HG03442 (cell line): ENCODE measurements around the gene C2CD4C.
"Not testable (repeated sequence)": the region's sequence is repeated elsewhere in the genome, so short reads cannot be mapped to it uniquely, and the experiment has no call there.

Experiments used
- ATAC-seq: cut with Tn5 transposase; IDR thresholded peaks from one replicate; pipeline ENCODE4 v1.9.1; 2021; ENCODE audit warnings: mild to moderate bottlenecking, moderate library complexity; ENCODE audit not compliant: unreplicated experiment

The C2CD4C gene

DNA sequence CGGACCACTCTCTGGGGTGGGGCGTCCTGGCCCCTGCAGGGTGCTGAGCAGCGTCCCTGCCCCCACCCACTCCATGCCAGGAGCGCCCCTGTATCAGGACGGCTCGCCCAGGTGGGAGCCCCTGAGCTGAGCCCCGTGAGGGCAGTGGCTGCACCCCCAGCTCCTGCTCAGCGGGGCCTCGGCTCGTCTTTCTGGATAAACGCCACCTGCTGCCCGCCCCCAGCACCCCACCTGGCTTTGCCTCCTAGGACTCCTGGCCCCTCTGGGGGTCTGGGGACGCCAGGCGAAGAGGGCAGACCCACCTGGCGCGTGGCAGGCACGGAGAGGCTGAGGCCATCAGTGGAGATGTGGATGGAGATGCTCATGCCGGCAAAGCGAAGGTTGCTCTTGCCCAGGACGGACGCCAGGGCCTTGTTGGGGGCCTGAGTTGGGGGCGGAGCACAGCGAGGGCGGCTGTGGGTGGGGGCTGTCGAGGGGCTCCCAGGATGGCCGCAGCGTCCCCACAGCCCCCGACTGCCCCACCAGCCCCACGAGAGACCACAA, 29.5 kb upstream of the C2CD4C start:
- no peak for ATAC-seq

DNA sequence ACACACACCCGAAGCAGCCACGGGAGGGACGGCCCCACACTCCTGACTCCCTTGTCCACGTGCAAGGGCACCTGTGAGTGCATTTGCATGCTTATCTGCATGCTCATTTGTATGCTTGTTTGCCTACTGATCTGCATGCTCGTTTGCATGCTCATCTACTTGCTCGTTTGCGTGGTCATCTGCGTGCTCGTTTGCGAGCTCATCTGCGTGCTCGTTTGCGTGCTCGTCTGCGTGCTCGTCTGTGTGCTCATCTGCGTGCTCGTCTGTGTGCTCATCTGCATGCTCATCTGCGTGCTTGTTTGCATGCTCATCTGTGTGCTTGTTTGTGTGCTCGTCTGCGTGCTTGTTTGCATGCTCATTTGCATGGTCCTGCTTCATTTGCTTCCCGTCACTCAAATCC, 28.1 kb upstream of the C2CD4C start:
- ATAC-seq: no peak

DNA sequence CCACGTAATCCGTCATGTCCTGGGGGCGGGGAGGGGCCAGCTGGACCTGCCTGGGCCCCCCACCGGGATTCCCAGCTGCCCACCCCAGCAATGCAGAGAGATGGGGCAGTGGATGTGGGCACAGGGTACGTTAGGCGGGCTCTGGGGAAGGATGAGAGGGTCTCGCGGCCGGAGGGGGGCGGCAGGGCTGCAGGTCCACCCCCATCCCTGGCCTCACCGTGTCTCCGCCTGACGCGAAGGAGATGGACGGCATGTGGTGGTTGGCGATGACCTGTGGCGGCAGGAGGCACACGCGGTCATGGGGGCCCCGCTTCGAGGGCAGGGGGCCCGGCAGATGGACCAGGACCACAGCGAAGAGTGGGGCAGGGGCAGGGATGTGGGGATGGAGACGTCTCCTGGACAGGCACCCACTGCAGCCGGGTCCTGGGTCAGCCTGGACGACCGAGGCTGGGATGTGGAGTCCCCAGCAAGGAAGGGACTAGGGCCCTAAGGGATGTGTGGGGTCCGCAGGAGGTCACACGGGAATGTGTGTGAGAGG, 27.5 kb upstream of the C2CD4C start:
- no peak for ATAC-seq

DNA sequence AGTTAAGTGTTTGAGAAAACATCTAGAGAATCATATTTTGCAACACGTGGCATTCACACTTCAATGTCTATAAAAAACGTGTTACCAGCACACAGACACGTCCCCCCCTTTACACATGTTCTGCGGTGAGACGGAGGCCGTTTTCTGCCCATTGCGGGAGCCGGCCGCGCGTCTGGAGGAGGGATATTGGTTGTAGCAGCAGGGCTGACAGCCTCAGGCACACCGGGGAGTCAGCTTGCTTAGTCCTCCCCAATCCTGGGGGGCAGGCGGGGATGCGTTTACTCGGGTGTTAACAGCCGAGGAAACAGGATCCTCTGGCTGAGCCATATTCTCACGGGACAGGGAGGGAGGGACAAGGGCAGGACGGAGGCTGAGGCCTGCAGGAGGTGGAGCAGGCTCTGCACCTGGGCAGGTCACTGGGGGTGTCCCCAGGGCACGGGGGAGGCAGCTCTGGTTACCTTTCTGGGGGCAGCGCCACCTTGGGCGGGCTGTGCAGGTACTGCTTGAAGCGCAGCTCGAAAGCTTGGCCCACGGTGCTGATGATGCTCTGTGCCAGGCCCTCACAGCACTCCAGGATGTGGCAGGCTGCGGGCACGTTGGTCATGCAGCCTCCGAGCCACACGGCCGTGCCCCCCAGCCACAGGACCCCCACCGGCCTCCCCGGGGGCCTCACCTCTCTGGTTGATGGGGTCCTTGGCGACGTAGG, 26.9 kb upstream of the C2CD4C start:
- ATAC-seq: no peak

DNA sequence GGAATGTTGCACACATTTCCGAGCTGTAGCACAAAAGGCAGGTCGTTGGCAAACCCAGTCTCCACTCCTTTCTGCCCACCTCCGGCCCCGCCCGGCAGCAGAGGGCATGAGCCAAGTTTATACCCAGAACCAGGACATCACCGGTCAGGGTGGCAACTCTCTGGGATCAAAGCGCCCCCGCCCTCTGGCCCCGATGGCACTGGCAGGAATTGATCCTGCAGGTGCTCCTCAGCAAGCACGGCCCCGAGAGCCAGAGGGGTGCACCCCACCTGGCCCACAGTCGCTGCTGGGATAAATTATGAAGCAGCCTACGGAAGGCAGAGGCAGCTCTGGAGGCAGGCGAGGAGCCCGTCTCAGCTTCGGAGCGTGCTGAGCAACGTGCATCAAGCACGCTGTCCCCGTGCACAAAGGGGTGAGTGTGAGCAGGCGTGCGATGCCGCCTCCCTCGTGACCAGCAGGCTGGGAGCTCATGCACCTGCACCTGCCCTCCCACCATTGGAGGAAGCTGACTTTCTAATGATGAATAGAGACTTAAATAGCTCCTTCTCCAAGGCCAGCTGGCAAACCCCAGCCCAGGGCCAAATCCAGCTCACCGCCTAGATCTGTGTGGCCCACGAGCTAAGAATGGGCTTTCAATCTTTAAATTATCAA, 26.2 kb upstream of the C2CD4C start:
- no peak for ATAC-seq

DNA sequence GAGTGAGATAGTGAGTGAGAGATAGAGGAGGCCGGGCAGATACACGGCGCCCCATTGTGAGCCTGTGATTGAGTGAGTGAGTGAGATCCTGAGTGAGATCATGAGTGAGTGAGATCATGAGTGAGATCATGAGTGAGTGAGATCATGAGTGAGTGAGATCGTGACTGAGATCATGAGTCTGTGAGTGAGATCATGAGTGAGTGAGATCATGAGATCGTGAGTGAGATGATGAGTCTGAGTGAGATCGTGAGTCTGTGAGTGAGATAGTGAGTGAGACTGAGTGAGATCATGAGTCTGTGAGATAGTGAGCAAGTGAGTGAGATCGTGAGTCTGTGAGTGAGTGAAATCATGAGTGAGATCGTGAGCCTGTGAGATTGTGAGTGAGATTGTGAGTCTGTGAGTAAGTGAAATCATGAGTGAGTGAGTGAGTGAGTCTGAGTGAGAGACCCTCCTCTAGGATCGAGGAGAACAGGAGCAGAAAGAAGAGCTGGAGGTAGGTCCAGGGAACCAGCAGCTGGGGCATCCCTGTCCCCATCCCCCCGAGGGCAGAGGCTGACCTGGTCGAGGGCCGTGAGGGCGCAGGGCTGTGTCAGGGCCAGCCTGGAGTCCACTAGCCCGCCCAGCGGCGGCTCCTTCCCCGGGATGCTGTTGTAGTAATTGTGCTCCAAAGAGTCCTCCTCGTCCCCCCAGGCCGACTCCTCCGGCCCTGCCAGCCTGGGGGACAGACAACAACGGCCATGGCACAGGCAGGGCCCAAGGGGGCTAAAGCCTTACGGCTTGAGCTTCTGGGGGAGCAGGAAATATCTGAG, 25.4 kb upstream of the C2CD4C start:
- ATAC-seq: no peak

DNA sequence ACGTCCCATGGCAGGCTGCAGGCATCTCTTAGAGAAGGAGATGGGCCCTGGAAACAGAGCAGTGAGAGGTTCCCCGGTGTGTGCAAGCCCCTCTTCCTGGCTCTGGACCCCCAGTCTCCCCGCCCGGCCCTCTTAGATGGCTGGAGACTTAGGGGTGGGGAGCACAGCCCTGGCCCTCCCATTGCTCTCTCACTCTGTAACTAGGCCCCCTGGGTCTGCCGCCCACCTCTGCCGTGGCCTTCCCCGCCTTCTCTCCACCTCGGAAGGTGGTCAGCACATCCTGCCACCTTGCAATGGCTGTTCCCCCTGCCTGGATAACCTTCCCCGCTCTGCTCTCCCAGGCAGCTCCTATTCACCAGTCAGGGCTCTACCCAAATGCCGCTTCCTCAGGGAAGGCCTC, 21.8 kb upstream of the C2CD4C start:
- no peak for ATAC-seq

DNA sequence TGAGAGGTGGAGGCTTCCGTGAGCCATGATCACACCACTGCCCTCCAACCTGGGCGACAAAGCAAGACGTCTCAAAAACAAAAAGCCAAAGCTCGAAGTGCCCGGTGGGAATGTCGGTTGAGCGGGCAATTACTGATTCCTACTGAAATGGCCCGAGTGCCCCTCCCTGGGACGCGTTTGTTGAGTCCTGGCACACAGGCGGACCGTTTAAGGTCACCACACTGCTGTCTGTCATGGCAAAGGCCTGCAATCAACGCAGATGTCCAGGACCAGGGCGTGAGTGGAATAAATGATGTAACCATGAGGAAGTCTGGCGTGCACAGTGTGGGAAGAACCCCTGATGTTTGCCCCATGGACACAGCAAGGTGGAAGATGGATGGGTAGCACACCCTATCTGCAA, 19.2 kb upstream of the C2CD4C start:
- ATAC-seq: no peak

DNA sequence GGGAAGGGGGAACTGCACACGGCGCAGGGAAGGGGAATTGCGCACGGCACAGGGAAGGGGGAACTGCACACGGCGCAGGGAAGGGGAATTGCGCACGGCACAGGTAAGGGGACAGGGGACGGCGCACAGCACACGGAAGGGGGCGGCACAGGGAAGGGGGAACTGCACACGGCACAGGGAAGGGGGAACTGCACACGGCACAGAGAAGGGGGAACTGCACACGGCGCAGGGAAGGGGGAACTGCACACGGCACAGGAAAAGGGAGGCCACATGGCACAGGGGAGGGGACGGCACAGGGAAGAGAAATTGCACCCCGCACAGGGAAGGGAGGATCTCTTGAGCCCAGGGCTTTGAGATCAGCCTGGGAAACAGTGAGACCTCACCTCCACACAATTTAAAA, 18.7 kb upstream of the C2CD4C start:
- ATAC-seq: not testable (repeated sequence)

DNA sequence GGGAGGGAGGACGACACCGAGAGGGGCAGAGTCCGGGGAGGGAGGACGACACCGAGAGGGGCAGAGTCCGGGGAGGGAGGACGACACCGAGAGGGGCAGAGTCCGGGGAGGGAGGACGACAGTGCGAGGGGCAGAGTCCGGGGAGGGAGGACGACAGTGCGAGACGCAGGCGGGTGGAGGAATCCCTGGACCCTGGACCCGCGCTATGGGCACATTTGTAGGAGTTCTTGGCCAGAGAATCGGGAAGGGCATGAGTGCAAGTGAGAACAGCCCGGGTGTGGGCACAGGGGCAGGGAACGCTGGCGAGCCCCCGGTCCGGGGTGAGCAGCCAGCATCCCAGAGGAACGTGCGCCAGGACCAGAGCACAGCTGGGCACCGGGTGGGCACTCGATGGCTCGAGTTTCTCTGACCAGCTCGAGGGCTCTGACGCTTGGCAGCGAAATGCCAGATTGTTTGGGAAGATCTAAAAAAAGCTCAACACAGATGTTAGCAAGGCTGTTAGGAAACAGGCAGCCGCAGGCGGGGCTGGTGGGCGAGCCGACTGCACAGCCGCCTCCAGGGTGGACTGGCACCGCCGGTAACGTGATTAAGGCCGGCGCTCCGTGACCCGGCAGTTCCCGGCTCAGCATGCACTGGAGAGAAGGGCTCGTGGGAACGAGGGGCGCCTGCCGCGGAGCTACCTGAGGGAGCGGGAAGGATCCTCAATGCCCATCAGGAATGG, 17.9 kb upstream of the C2CD4C start:
- no peak for ATAC-seq

DNA sequence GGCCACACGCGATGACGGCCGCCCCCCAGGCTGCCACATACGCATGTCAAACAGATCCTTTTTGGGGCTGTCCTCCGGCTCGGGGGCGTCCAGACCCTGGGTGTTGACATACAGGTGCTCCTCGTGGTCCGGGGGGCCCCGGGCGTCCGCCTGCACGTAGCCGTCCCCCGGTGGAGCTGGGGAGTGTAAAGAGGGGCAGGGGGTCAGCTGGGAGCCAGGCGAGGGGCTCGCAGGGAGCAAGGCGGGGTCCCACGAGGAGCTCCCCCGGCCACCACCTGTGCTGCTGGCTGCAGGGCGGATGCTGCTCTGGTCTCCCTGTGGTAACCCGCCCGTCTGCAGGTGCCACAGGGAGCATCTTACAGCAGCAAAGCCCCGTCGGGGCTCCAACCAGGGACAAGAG, 16.1 kb upstream of the C2CD4C start:
- ATAC-seq: no peak

DNA sequence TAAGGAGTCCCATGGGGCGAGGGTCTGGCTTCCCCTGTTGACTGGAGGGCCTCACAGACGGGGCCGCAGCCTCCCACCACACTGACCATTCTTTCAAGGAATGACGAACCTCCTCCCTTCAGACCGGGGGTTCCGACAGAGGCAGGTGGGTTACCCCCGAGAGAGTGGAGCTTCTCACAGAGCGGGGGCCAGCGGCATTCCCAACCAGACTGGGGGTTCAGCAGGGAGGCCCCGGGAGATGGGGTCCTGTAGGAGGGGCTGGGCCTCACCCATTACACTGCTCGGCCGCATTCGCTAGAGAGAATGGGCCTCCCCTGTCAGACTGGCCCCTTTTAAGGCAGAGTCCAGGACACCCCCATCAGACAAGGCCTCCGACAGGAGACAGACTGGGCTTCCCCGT, 15.6 kb upstream of the C2CD4C start:
- ATAC-seq: no peak

DNA sequence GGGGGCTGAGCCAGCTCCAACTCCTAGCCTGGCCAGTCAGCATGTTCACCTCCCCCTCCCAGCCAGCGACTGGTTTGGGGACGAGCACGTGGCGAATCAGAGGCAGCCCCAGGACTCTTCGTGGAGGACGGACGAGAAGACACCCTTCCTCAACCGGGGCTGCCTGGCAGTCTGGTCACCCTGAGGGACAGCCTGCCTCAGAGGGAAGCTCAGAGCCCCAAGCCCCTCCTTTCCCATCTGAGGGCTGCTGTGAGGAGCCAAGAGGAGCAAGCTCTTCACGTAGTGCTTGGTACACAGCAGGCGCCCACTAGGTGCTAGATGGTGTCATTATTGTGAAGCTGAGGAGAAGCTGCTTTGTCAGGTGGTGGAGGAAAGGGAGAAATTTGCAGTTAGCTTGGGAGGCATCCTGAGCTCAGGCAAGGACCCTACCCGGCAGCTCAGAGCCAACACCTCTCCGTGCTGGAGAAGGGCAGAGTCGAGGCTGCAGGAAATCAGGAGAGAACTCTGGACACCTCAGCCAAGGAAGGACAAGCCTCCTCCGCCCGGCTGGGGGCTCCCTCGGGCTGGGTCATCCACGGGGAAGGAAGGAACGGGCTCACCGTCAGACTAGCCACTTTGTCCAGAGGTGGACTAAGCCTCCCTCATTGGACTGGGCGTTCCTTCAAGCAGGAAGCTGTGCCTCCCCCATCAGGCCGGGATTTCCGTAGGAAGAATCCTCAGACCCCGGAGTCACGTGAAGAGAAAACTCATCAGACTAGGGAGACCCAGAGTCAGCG, 14.9 kb upstream of the C2CD4C start:
- no peak for ATAC-seq

DNA sequence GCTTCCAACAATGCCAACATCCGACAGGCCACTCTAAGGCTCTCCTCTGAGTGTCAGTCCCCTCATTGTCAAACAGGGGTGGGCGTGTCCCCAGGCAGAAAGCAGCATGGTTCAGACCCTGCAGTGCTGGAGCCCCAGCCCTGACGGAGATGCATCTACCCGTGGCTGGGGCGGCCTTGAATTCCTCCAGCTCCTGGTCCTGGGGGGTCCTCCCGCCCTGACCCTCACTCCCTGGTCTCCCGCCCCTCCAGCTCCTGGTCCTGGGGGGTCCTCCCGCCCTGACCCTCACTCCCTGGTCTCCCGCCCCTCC, 13.9 kb upstream of the C2CD4C start:
- not testable (repeated sequence) for ATAC-seq

DNA sequence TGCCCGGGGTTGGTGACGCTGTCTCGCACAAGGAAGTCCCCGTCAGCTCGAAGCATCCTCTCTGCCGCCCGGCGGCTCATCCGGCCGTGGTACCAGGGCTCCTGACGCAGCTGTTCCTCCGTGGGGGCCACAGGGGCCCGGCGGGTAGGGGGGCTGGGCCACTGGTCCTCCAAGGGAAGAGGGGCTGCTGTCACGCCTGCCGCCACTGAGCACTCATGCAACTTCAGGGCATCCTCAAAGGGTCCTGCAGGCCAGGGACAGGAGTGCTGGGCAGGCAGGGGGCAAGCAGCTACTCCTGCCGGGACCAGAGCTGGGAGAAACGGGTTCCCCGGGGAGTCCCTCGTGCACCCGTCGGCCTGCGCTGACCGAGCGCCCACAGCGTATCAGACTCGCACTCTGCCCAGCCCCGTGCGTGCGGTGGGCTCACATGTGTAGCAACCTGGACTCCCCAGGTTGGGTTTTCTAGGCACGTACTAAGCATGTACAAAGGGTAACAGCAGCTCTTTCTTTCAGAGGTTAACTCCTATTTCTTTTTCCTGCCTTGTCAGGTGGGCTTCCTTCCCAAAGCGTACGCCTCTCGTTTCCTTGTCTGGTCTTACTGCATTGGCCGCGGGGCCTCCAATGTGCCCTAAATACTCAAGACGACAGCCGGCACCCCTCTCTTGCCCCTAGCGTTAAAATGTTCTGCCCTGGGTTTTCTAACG, 13.4 kb upstream of the C2CD4C start:
- no peak for ATAC-seq

DNA sequence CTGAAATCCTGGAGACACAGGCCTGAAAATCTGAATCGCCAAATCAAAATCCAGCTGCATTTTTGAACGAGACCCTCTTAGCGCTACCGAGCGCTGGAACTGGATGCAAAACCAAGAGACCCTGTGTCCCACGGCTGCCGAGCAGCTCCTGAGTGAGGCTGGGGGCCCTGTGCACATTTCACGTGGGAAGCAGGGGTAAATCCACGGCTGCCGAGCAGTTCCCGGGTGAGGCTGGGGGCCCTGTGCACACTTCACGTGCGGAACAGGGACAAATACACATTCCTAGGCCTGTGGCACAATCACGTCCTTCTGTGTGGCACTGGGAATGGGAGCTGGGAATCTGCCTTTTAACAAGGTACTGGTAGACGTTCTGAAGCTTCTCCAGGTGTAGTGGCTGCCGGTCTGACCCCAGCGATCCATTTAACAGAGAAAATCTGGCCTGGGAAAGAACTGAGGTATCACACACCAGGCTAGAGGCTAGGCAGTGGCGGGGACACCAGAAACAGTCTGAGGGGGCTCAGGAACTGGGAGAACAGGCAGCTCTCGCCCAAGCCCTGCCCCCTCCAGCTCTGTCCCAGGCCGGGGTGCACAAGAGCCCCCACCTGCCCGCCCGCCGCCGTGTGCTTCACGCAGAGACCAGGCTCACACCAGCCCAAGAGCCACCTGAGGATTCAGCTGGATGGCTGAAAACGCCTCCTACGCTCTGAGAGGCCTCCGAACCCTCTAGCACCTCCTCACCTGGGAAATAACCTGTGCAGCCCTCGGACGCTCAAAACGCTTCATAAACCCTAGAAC, 11.0 kb upstream of the C2CD4C start:
- no peak for ATAC-seq

DNA sequence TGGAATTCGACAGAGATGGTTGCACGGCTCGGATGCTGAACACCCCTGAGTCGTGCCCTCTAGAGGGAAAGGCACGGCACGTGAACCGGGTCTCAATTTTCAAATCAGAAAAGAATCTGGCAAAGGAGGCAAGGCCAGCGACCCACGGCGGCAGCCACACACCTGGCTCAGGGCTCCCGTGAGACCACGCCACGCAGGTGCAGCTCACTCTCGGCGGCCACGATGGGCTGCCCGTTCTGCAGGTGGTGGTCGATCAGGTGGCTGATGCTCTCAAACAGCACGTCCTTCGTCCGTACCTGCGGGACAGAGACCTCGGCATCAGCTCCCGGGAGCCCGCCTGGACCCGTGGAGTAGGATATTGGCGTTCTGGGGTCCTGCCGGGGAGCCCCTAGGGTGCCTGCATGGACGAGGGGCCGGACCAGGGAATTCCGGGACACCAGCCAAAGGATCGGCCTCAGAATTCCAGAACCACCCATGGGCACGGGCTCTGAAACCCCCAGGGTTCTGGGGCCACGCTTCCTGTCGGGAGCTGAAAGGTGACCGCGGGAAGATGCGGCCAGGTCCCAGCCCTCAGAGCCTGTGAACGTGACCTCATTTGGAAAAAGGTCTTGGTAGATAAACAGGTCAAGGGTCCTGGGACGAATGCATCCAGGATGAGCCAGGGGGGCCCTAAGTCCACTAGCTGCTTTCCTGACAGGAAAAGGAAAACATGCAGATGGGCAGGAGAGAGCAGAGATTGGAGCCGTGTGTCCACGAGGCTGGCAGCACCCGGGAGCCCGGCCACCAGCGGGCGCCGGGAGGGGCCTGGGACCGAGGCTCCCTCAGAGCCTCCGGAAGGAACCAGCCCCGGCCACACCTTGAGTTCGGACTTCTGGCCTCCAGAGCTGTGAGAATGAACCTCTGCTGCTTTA, 10.1 kb upstream of the C2CD4C start:
- ATAC-seq: no peak

DNA sequence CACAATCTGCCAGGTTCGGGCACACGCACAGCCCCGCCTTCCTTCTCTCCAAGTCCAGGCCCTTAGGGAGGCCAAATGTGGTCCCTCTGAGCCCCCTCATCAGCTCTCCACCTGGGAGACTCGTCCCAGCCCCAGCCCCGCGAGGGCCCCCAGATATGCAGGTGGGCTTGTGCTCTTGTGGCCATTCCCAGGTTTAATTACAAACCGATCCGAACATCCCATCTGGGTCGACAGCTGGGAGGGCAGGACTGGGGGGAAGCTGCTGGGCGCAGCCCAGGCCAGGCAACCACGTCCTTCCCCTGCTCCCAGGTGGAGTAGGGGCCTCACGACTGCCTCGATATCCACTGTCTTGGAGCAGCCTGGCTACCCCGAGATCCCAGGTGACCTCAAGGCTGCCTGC, 7.5 kb upstream of the C2CD4C start:
- ATAC-seq: no peak
